Measurements from ENCODE around the gene PLCL2.

Gene PLCL2

GRCh38 chr3:17030956-17031652, 146.3 kb downstream of the PLCL2 start:
- in situ Hi-C loops (cut with HindIII; ENCODE audit: low sequenced_read_pairs), result no loop called here
- no peak for DNase-seq (ENCODE audit: low read depth, low spot score)
- no peak overlapping the region for H3K4me3 ChIP-seq (ENCODE audit: low read depth, low read length)
- no peak for TF ChIP-seq CTCF (IDR thresholded peaks at IDR 0.05; ENCODE audit: low read depth, low read length)

GRCh38 chr3:17032407-17033034, 147.8 kb downstream of the PLCL2 start:
- in situ Hi-C loops (cut with HindIII; ENCODE audit: low sequenced_read_pairs), result no loop called here
- DNase-seq (ENCODE audit: low read depth, low spot score), result peak; percentile 54
- peak; percentile 77 for TF ChIP-seq CTCF (IDR thresholded peaks at IDR 0.05; ENCODE audit: low read depth, low read length)
- no peak overlapping the region for H3K4me3 ChIP-seq (ENCODE audit: low read depth, low read length)

GRCh38 chr3:17033516-17034168, 148.9 kb downstream of the PLCL2 start:
- in situ Hi-C loops (cut with HindIII; ENCODE audit: low sequenced_read_pairs), result no loop called here
- no peak for DNase-seq (ENCODE audit: low read depth, low spot score)
- TF ChIP-seq CTCF (IDR thresholded peaks at IDR 0.05; ENCODE audit: low read depth, low read length), result no peak
- no peak overlapping the region for H3K4me3 ChIP-seq (ENCODE audit: low read depth, low read length)

GRCh38 chr3:17035033-17035432, 150.3 kb downstream of the PLCL2 start:
- no peak overlapping the region for H3K4me3 ChIP-seq (ENCODE audit: low read depth, low read length)
- in situ Hi-C loops (cut with HindIII; ENCODE audit: low sequenced_read_pairs), result no loop called here
- TF ChIP-seq CTCF (IDR thresholded peaks at IDR 0.05; ENCODE audit: low read depth, low read length), result no peak
- DNase-seq (ENCODE audit: low read depth, low spot score), result no peak

GRCh38 chr3:17035966-17036365, 151.2 kb downstream of the PLCL2 start:
- in situ Hi-C loops (cut with HindIII; ENCODE audit: low sequenced_read_pairs), result no loop called here
- DNase-seq (ENCODE audit: low read depth, low spot score), result no peak
- TF ChIP-seq CTCF (IDR thresholded peaks at IDR 0.05; ENCODE audit: low read depth, low read length), result no peak
- H3K4me3 ChIP-seq (ENCODE audit: low read depth, low read length), result no peak overlapping the region

GRCh38 chr3:17038141-17038540, 153.4 kb downstream of the PLCL2 start:
- H3K4me3 ChIP-seq (ENCODE audit: low read depth, low read length), result no peak overlapping the region
- DNase-seq (ENCODE audit: low read depth, low spot score), result no peak
- in situ Hi-C loops (cut with HindIII; ENCODE audit: low sequenced_read_pairs), result no loop called here
- TF ChIP-seq CTCF (IDR thresholded peaks at IDR 0.05; ENCODE audit: low read depth, low read length), result no peak

Measured in astrocyte of the spinal cord (primary cell).